GM12878 (cell line): ENCODE data around the gene RAB44. TPM values are rescaled to one million over a fixed set of nuclear protein-coding genes. Genes with fewer than 3 reads are reported as not detected.

Experiments used
- ATAC-seq: fragments of 200-7000 bp; cut with Tn5 transposase; 3 replicates; pipeline ENCODE4 v1.9.1; 2020; ENCODE audit warnings: mild to moderate bottlenecking, moderate library complexity
- BruUV-seq: library from RNA; stranded (reverse); fragments of 400-500 nt; replicated peaks from 2 replicates; lab custom pipeline; 2021; lab: Mats Ljungman, UMichigan
- CTCF ChIA-PET: fragments of 300-600 bp; sonication (Branson Sonifier 250); formaldehyde crosslinking; extraction: SDS; loops from one replicate; lab custom pipeline; 2021; ENCODE audit warnings: inconsistent platforms; lab: Yijun Ruan, JAX
- POLR2A ChIA-PET: fragments of 350-600 bp; formaldehyde crosslinking; extraction: SDS; loops from one replicate; lab custom pipeline; 2021; ENCODE audit warnings: inconsistent platforms; lab: Charles Lee
- RAD21 ChIA-PET: fragments of 300-600 bp; sonication (Branson Sonifier 250); formaldehyde crosslinking; loops from one replicate; lab custom pipeline; 2023; ENCODE audit warnings: antibody characterized with exemption; ENCODE audit not compliant: unreplicated experiment; lab: Charles Lee
- SMC1A ChIA-PET: fragments of 300-600 bp; sonication (Branson Sonifier 250); formaldehyde crosslinking; loops from one replicate; lab custom pipeline; 2023; ENCODE audit not compliant: unreplicated experiment, uncharacterized antibody; lab: Charles Lee
- DNase-seq: peaks from one replicate; pipeline ENCODE4 v3.0.0-alpha.2; 2011; ENCODE audit warnings: low read depth, low spot score
- FAIRE-seq: peaks from 3 replicates; lab custom pipeline; 2011; peaks lifted over from hg19 to GRCh38; lab: Jason Lieb, UNC
- H2AFZ ChIP-seq: 2 replicates; pipeline ENCODE4 v1.6.0; 2011; ENCODE audit warnings: low read depth, low read length, control low read depth; ENCODE audit not compliant: control insufficient read depth
- H3K27ac ChIP-seq: 2 replicates; pipeline ENCODE4 v1.5.1; 2011; ENCODE audit warnings: control low read depth; ENCODE audit not compliant: control insufficient read depth, insufficient read depth
- H3K27me3 ChIP-seq, 2 experiments: replicated peaks in 1 of 2; 2 replicates each; pipeline versions ENCODE4 v1.6.0 to v1.6.1; 2011; ENCODE audit warnings: low read length in 1 of 2; ENCODE audit not compliant: control insufficient read depth in 2 of 2, insufficient read depth in 2 of 2
- H3K36me3 ChIP-seq, 2 experiments: 2 replicates each; pipeline ENCODE4 v1.5.1; 2011; ENCODE audit warnings: low read length in 1 of 2; ENCODE audit not compliant: control insufficient read depth in 2 of 2, insufficient read depth in 2 of 2
- H3K4me1 ChIP-seq: 2 replicates; pipeline ENCODE4 v1.6.1; 2011; ENCODE audit warnings: mild to moderate bottlenecking, low read length, moderate library complexity, mixed read lengths; ENCODE audit not compliant: control insufficient read depth, insufficient read depth
- H3K4me2 ChIP-seq: 2 replicates; pipeline ENCODE4 v1.6.0; 2011; ENCODE audit warnings: control low read depth; ENCODE audit not compliant: control insufficient read depth, insufficient read depth
- H3K4me3 ChIP-seq: fragments of 200-600 bp; sonication (generic); 2 replicates; pipeline ENCODE4 v1.5.1; 2016
- H3K79me2 ChIP-seq: 2 replicates; pipeline ENCODE4 v1.6.0; 2011; ENCODE audit warnings: low read length; ENCODE audit not compliant: control insufficient read depth, insufficient read depth
- H3K9ac ChIP-seq: 2 replicates; pipeline ENCODE4 v1.8.0; 2011; ENCODE audit warnings: low read length, control low read depth, mixed read lengths; ENCODE audit not compliant: control insufficient read depth, insufficient read depth
- H3K9me3 ChIP-seq: replicated peaks from 3 replicates; pipeline ENCODE4 v1.5.1; 2011; ENCODE audit warnings: mild to moderate bottlenecking, low read length; ENCODE audit not compliant: control insufficient read depth, insufficient read depth
- H4K20me1 ChIP-seq: 2 replicates; pipeline ENCODE4 v1.6.0; 2011; ENCODE audit not compliant: control insufficient read depth, insufficient read depth
- ATF2 ChIP-seq: IDR thresholded peaks from 2 replicates; pipeline ENCODE4 v1.6.1; 2012; ENCODE audit warnings: low read length, inconsistent platforms
- CBX3 ChIP-seq: fragments of 200-600 bp; sonication (generic); IDR thresholded peaks from 2 replicates; pipeline ENCODE4 v1.6.1; 2016; ENCODE audit warnings: low read depth, borderline replicate concordance
- ESRRA ChIP-seq: IDR thresholded peaks from 2 replicates; pipeline ENCODE4 v1.6.1; 2012; ENCODE audit warnings: mild to moderate bottlenecking, low read length, improper control_type of control experiment
- NBN ChIP-seq: fragments of 450-650 bp; IDR thresholded peaks from 2 replicates; pipeline ENCODE4 v1.6.1; 2016
- WGBS: methylation state at CpG from one replicate; pipeline ENCODE4 v1.1.6; 2016; ENCODE audit warnings: low lambda C conversion rate; ENCODE audit not compliant: insufficient replicate concordance, insufficient coverage; ENCODE audit errors: missing lambda C conversion rate; 5-methylcytosine and 5-hydroxymethylcytosine counted together
- in situ Hi-C: fragments of 300-500 bp; cut with MboI; formaldehyde crosslinking; loops from 9 replicates; pipeline ENCODE4 v1.14.3; 2018; ENCODE audit warnings: mixed read lengths
- intact Hi-C: fragments of 100-400 bp; cut with micrococcal nuclease; formaldehyde crosslinking; loops from one replicate; pipeline ENCODE4 v1.14.2; 2022; ENCODE audit not compliant: unreplicated experiment
- polyA plus RNA-seq, 11 experiments: library from polyadenylated mRNA; depleted of rRNA in 4 of 11; unstranded in 6 of 11; stranded (reverse) in 5 of 11; fragments of >200 nt; fragmentation: Nextera tagmentation in 4 of 11; fragmentation: Illumina TruSeq in 1 of 11; extraction: Ambion mirVana in 4 of 11; extraction: Trizol in 1 of 11; gene quantifications; 1 replicate in 1 of 11; 2 replicates in 10 of 11; pipeline versions ENCODE4 v1.2.1 to v1.2.3, GENCODE V29; 2011 to 2016; ENCODE audit warnings: inconsistent platforms in 2 of 11, missing spikeins in 2 of 11, low read depth in 1 of 11
- total RNA-seq, 4 experiments: library from RNA; depleted of rRNA in 3 of 4; stranded (reverse); fragments of >200 nt in 3 of 4; fragmentation: Illumina TruSeq in 1 of 4; extraction: Trizol in 1 of 4; gene quantifications; 2 replicates each; pipeline versions ENCODE4 v1.2.1 to v1.2.3, GENCODE V29; 2013 to 2021

The RAB44 gene
- total and polyA plus RNA-seq, 10 of the 15 experiments (the other 5 are each of a cell fraction or from before 2014, with no cell fraction given): 0.01 to 0.08 (median 0.05) TPM; not detected in 2

- TF ChIP-seq ATF2: no peak
- TF ChIP-seq, all 136 proteins: peak for 15
Measured at GRCh38 chr6:36757206-36757605, 59.6 kb downstream of the RAB44 start (continued).

DNA sequence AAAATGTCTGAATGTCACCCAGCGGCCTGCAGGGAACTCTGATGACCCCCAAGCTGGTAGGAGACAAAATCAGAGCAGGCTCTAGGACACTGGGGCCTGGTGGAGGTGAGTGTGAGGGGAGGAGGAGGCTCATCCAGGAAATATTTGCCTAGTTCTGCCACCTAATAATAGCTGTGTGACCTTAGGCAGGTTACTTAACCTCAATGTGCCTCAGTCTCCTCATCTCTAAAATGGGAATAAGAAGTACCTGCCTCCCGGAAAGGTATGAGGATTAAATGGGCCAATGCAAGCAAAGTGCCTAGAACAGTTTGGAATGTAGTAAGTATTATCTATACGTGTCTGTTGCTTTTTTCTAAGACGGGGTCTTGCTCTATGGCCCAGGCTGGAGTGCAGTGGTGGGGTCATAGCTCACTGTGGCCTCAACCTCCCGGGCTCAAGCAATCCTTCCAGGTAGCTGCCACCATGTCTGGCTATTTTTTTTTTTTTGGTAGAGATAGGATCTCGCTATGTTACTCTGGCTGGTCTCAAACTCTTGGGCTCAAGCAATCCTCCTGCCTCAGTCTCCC, 60.4 kb downstream of the RAB44 start:
- H3K4me1 ChIP-seq: peaks cover 53% of the 10 kb centered on the region
- H3K36me3 ChIP-seq: no peaks in the 10 kb centered on the region
- no TSS peak for BruUV-seq
- no peak overlapping the region for H3K9ac ChIP-seq
- DNase-seq (no peak), ATAC-seq (no peak), FAIRE-seq (no peak)
- RAD21 ChIA-PET: interaction anchor here (1.2 to 8.6 kb wide), 14 partner anchors 8 to 160 kb away, joined by 3 to 124 read pairs (median 9); partner anchors contain the start of gene CDKN1A
- intact Hi-C loops: loop anchor here (2.0 kb wide), 2 partner anchors 69 to 335 kb away; no protein-coding TSS in a partner anchor
- no peak overlapping the region for H3K4me3 ChIP-seq
- H3K4me2 ChIP-seq: peak overlapping the region; percentile 99
- H3K79me2 ChIP-seq: peaks cover 17% of the 10 kb centered on the region
- POLR2A ChIA-PET: interaction anchor here (0.8 to 1.5 kb wide), 8 partner anchors 15 to 147 kb away, joined by 3 to 5 read pairs (median 3); no protein-coding TSS in a partner anchor
- in situ Hi-C loops: no loop called here
- no peaks in the 10 kb centered on the region; the same call in 1 of the 2 replicates for H4K20me1 ChIP-seq
- TF ChIP-seq NBN (no peak), ESRRA (0 out of 2 replicates have a peak, but pooled peaks have one; percentile 18), CBX3 (no peak)
- H3K9me3 ChIP-seq: no peaks in the 10 kb centered on the region
- CTCF ChIA-PET: interaction anchor here (0.6 to 15.9 kb wide), 34 partner anchors 8 to 417 kb away, joined by 3 to 330 read pairs (median 8); partner anchors contain the start of gene CDKN1A
- H3K27ac ChIP-seq: peak overlapping the region; percentile 80
- WGBS: 71% methylated on average over 6 of the region's 6 CpGs
- H3K27me3 ChIP-seq: no peaks in the 10 kb centered on the region
- H2AFZ ChIP-seq: no peak overlapping the region
- SMC1A ChIA-PET: interaction anchor here (0.7 to 9.7 kb wide), 27 partner anchors 10 to 558 kb away, joined by 3 to 120 read pairs (median 6); partner anchors contain the start of genes CDKN1A and PPIL1
